Measurements from ENCODE around the gene TNFRSF1A.

TNFRSF1A gene

DNA sequence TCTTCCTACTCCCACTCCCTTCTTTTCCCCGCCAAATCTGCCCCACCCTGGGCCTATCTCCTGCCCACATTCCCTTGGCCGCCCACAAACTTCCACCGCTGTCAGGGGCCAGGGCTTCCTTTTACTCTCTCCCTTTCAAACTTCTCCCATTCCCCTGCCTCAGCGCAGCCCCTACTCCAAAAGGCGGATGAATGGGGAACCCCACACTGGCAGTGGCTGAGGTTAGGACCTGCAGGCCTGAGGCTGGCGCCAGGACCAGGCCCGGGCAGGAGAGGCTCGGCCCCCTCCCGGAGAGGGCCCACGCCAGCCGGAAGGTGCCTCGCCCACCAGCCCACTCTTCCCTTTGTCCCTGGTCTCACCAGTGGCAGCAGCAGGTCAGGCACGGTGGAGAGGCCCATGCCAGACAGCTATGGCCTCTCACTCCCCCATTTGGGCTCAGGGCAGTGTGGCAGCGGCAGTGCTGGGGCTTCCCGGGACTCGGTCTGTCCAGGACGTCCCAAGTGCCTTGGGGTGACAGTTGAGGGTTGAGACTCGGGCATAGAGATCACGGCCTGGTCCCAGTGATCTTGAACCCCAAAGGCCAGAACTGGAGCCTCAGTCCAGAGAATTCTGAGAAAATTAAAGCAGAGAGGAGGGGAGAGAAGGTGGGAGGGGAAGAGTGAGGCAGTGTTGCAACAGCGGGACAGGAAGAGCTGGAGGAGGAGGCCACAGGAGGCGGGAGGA is at the start of gene TNFRSF1A:
Gene TNFRSF1A, minus strand, starts transcription at position 660 of the 723 bp plus-strand sequence. Its CDS starts 262 bp downstream, at position 398.
- DNase-seq (ENCODE audit: low spot score): peak; percentile 84

DNA sequence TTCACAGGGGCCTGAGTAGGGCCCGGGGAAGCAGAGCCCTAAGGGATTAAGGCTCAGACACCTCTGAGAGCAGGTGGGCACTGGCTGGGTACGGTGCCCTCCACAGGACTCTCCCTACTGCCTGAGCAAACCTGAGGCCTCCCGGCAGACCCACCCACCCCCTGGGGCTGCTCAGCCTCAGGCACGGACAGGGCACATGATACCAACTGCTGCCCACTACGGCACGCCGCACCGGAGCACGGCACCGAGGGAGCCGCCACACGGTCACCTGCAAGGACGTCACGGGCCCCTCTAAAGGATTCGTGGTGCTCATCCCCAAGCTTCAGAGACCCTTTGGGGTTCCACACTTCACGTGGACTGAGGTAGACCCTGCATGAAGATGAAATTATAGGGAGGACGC is 49.1 kb upstream of the TNFRSF1A start:
- DNase-seq (ENCODE audit: low spot score): no peak

DNA sequence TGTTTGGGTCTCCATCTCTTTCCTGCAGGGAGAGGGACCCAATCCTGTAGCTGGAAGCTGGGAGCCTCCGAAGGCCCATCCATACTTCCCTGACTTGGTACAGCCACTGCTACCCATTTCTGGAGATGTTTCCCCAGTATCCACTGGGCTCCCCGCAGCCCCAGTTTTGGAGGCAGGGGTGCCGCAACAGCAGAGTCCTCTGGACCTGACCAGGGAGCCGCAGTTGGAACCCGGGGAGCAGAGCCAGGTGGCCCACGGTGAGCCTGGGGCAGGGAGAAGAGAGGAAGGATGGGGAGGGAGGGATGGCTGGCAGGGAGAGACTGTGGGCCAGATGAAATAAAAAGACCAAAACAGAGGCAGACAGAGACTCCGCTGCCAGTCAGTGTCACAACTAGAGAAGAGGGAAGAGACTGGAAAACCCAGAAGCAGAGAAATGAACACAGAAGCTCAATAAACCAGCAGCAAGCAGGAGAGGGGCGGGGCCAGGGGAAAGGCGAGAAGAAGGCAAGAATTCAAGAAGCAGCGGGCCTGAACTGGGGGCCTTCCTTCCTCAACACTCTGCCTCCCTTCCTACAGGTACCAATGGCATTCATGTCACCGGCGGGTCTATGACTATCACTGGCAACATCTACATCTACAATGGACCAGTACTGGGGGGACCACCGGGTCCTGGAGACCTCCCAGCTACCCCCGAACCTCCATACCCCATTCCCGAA is 48.4 kb upstream of the TNFRSF1A start:
- no peak for DNase-seq (ENCODE audit: low spot score)

GRCh38 chr12:6387541-6387940 is 45.7 kb upstream of the TNFRSF1A start:
- DNase-seq (ENCODE audit: low spot score): no peak

DNA sequence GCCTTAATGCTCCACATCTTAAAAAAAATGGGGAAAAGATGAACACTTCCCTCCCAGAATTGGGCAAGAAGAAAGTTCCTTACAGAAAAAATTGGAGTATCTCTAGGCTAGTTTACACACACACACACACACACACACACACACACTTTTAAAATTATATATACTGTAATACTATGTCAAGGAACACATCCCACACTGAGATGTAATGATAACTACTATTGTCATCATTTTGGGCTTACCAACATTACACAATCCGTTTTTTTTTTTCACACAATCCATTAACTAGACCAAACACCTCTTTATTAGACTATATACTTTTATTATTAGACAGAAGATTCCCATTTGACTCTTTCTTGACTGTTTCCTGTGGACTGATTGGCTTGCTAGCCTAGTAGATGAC is 44.6 kb upstream of the TNFRSF1A start:
- no peak for DNase-seq (ENCODE audit: low spot score)

DNA sequence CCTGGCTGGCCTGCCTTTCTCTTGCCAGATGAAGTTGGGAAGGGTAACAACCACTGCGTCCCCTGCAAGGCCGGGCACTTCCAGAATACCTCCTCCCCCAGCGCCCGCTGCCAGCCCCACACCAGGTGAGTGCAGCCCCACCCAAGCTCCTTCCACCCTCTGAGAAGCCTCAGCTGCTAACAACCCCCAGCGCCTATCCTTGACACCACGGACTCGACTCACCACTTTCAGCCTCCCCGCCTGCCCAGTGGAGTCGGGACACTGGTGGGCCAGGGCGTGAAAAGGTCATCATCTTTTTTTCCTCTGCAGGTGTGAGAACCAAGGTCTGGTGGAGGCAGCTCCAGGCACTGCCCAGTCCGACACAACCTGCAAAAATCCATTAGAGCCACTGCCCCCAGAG is 44.2 kb upstream of the TNFRSF1A start:
- no peak for DNase-seq (ENCODE audit: low spot score)

DNA sequence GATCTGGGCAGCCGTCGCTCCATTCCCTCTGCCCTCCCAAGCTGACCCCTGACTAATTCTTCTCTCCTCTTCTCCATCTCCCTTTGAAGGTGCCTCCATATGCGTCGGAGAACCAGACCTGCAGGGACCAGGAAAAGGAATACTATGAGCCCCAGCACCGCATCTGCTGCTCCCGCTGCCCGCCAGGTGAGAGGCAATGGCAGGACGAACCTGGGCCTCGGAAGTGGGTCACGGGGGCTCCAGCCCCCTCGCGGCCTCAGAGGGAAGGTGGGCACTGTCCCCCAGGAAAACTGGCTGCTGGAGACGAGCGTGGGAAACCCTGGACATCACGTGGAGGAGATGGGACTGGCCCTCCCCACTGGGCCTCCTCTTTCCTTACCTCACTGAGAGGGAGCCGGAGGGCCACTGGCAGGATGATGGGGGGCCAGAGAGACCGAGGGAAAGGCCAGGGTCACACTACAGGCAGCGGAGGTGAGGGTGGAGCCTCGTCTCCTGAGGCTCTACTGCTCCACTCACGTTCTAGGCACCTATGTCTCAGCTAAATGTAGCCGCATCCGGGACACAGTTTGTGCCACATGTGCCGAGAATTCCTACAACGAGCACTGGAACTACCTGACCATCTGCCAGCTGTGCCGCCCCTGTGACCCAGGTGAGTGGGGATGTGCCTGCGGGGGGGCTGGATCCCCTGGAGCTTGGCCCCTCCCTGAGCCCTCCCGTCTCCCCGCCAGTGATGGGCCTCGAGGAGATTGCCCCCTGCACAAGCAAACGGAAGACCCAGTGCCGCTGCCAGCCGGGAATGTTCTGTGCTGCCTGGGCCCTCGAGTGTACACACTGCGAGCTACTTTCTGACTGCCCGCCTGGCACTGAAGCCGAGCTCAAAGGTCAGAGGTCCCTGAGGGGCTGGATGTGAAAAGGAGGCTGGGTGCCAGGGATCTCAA is 42.9 kb upstream of the TNFRSF1A start:
- no peak for DNase-seq (ENCODE audit: low spot score)

DNA sequence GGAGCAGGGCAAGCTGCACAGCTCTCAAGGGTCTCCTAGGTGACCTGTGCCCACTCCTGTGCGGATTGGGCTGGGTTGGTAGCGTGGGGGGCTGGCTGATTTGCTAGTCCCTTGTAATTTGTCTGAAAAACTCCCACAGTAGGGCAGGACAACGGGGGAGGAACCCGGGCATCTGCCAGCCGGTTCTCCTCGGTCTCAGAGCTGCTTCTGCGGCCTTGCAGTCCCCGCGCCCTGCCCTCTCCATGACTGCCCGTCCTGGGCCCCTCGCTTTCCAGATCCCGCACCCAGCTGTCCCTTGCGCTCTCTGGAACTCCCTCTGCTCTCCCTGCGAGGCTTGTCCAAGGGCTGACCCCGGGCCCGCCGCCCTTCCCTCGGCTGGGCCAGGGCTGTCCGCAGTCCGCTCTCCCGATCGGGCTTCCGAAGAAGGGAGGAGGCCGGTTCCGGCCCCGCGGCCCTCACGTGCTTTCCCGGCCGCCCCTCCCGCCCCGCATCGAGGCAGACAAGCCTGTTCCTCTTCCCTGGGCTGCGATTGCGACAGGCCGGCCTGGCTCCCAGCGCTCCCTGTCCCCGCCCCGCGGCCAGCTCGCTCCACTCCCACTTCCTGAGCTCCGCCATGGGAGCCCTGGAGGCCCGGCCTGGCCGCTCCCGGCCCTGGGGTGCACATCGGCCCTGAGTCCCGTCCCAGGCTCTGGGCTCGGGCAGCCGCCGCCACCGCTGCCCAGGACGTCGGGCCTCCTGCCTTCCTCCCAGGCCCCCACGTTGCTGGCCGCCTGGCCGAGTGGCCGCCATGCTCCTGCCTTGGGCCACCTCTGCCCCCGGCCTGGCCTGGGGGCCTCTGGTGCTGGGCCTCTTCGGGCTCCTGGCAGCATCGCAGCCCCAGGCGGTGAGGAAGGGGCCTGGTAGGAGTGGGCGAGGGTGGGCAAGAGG is 42.0 kb upstream of the TNFRSF1A start, which contains the start of gene LTBR:
Gene LTBR, plus strand, starts transcription at position 591 of the 927 bp plus-strand sequence. Its CDS starts 197 bp downstream, at position 788.
- DNase-seq (ENCODE audit: low spot score): peak; percentile 90

DNA sequence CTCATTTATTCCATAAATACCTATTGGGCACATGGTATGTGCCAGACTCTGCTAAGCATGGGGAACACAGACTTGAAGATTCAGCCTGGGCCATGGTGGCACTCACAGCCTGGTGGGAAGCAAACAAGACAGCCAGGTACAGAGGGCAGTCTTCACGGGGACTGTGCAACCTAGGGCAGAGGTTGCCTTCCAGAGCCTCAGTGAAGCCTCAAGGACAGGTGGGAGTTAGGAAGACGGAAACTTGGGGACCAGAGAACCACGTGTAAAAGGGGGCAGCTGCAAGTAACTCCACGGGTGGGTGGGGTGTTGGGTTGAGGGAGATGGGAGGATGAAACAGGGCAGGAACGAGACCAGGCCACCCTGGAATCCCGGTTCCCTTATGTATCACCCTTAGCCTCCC is 41.1 kb upstream of the TNFRSF1A start:
- peak; percentile 37 for DNase-seq (ENCODE audit: low spot score)

DNA sequence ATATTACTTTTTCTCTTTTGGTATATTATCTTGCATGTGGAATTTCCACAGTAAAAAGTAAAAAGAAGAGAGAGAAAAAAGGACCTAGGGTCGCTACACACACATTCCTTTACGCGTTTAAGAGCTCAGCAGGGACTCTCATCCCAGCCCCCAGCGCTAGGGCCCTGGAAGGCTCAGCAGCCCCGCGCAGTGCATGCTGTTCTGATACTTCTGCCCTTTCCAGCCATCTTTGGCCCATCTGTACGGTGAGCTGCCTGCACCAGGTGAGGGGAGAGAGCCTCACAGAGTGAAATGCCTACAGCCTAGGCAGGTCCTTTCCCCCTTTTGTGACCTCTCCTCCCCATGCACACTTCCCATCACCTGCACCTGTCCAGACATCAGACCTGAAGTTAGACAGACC is 40.5 kb upstream of the TNFRSF1A start:
- DNase-seq (ENCODE audit: low spot score): no peak

- DNase-seq (ENCODE audit: low spot score): no peak
These were observed 38.6 kb upstream of the TNFRSF1A start for GRCh38 chr12:6380141-6381121.

- DNase-seq (ENCODE audit: low spot score): no peak
These were observed 37.0 kb upstream of the TNFRSF1A start for GRCh38 chr12:6378709-6379472.

DNA sequence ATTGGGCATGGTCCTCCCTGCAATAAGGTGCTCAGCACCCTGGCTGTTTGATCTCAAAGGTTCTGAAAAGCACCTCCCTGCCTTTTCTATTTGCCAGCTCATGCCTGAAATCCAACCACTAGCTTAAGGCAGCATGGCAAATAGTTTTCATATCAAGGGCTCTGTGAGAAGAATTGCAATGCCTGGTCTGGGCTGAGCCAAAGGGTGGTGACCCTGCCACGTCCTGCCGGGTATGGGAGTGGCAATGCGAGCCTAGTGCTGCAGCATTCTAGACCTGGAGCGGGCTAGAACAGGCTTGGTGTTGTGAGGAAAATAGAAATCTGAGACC is 35.8 kb upstream of the TNFRSF1A start:
- peak; percentile 79 for DNase-seq (ENCODE audit: low spot score)

DNA sequence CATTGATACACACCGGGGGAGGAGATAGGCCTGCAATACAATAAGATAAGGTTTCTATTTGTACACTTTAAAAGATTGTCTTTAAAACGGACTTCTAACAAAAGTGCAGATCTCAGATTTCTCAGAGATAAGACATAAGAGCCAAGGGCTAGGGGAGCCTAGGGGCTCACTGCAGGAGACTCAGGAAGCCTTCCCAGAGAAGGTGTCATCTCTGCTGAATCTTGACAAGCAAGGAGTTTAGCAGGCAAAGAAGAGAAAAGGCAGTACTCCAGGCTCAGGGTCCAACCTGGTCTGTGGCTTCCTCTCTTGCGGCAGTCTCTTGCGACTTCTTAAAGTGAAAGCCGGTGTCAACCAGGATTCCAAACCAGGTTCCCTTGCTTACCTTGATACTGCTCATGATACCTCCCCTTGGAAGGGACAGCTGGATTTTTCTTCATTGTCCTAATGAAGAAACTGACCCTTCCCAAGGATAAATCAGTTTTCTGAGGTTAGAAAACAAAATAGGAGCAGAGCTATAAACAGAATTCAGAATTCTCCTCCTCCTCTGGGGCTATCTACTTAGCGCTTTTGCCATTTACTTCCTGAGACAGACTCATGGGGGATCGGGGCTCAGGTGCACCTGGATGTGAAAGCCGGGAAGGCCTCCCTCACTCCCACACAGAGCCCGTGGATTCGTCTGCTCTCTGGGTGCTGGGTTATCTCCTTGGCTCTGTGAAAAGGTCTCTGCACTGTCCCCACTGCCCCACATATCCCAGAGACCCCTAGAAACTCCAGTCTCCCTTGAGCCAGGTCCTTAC is 35.2 kb upstream of the TNFRSF1A start:
- no peak for DNase-seq (ENCODE audit: low spot score)

GRCh38 chr12:6376079-6376869 is 34.4 kb upstream of the TNFRSF1A start:
- DNase-seq (ENCODE audit: low spot score): peak; percentile 84

DNA sequence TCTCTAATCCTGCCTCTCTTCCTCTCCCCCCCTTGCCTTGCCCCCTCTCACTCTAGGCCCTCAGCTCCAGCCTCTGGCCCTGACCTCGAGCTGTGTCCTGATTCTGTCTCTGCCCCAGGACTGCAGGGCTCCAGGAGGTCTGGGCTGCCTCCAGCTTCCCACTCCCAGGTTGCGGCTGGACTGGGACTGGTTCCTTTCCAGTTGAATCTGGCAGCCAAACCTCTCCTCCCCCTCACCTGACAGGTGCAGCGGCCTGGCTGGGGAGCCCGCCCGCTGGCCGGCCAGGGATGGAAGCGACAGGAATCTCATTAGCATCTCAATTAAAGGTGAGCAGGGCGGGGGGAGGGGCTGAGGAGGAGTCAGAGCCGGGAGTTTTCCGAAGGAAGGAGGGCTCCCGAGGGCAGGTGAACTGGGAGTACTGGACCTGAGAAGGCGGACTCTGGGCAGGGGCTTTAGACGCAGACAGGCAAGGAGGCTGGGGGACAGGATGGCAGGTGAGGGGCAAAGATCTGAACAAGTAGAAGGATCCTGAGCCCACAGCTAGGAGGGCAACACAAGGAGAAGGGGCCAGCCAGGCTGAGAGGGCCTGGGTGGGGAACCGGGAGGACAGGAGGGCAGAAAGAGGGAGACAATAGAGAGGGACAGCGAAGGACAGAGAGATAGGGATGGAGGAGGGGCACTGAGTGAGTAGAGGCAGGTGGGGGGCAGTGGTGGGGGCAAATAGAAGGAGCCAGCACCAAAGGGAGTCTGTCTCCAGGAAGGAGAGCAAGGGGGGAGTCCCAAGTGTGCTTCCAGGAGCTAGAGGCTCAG is 33.6 kb upstream of the TNFRSF1A start, which contains the start of gene SCNN1A:
Gene SCNN1A, minus strand, starts transcription at position 295 of the 810 bp plus-strand sequence. CDS start 780 bp downstream, outside the sequence.
- peak; percentile 84 for DNase-seq (ENCODE audit: low spot score)

DNA sequence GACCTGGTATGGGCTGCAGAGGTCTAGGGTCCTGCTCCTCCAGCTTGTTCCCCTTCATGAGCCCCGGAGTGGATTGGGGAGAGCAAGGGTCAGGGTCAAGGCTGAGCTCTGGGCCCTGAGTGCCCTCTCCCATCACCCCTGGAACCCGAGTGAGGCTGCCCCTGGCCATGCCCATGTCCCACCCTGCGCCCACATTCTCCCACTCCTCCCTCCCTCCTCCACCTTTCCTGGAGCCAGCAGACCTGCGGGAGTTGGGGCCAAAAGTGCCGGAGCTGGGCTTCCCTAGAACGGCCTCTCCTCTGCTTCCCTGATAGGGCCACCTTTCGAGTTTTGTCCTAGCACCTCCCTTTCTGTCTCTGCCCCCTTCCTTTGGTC is 32.9 kb upstream of the TNFRSF1A start:
- DNase-seq (ENCODE audit: low spot score): no peak
